Measurements from ENCODE around the gene FBXO15. TPM values are rescaled to one million over a fixed set of nuclear protein-coding genes. Genes with fewer than 3 reads are reported as not detected.
A peak's percentile ranks its signal among the peaks of the same experiment; 100 is the strongest.

FBXO15 gene
- total and polyA plus RNA-seq, 4 donors, result 2.6 to 9.7 (median 5.1) TPM

GRCh38 chr18:74063023-74063422 is 84.6 kb downstream of the FBXO15 start:
- Histone ChIP-seq H3K4me1 (ENCODE audit: control insufficient read depth in 5 of 5, insufficient read depth in 5 of 5, low read length in 5 of 5) (no peaks in the 10 kb centered on the region), H3K9me3 (ENCODE audit: control insufficient read depth in 4 of 4, insufficient read depth in 3 of 4, low read length in 3 of 4) (peaks cover 0 to 2% (median 0%) of the 10 kb centered on the region in 4 donors), H3K4me3 (no peak overlapping the region), H3K27ac (ENCODE audit: low read depth in 1 of 2, low read length in 1 of 2) (no peak overlapping the region), H3K9ac (ENCODE audit: insufficient read depth in 1 of 2, low read length in 2 of 2) (no peak overlapping the region), H3K36me3 (ENCODE audit: control insufficient read depth in 4 of 4, insufficient read depth in 4 of 4, low read length in 4 of 4) (no peaks in the 10 kb centered on the region), H3K27me3 (ENCODE audit: control insufficient read depth in 3 of 3, insufficient read depth in 3 of 3, low read length in 2 of 3) (no peaks in the 10 kb centered on the region)
- no peak for TF ChIP-seq CTCF (IDR thresholded peaks at IDR 0.05; ENCODE audit: control extremely low read depth, extremely low read depth)
- ATAC-seq (ENCODE audit: insufficient read depth, low FRiP score) (no peak), DNase-seq (no peak)
- 78 to 80% methylated on average over 3 of the region's 3 CpGs for WGBS, 2 donors

GRCh38 chr18:74062037-74062436 is 85.6 kb downstream of the FBXO15 start:
- ATAC-seq (ENCODE audit: insufficient read depth, low FRiP score), result no peak
- no peaks in the 10 kb centered on the region for H3K27me3 ChIP-seq (ENCODE audit: control insufficient read depth in 3 of 3, insufficient read depth in 3 of 3, low read length in 2 of 3)
- no peak for TF ChIP-seq CTCF (IDR thresholded peaks at IDR 0.05; ENCODE audit: control extremely low read depth, extremely low read depth)
- no peak overlapping the region for H3K27ac ChIP-seq (ENCODE audit: low read depth in 1 of 2, low read length in 1 of 2)
- WGBS, 2 donors, result 88% methylated on average over 3 of the region's 3 CpGs
- H3K4me1 ChIP-seq (ENCODE audit: control insufficient read depth in 5 of 5, insufficient read depth in 5 of 5, low read length in 5 of 5), result no peaks in the 10 kb centered on the region
- no peaks in the 10 kb centered on the region for H3K36me3 ChIP-seq (ENCODE audit: control insufficient read depth in 4 of 4, insufficient read depth in 4 of 4, low read length in 4 of 4)
- H3K9me3 ChIP-seq (ENCODE audit: control insufficient read depth in 4 of 4, insufficient read depth in 3 of 4, low read length in 3 of 4), result peaks cover 0 to 2% (median 1%) of the 10 kb centered on the region in 4 donors
- H3K4me3 ChIP-seq, result no peak overlapping the region
- peak in 1 of 3 donors; percentile 47 for DNase-seq
- no peak overlapping the region for H3K9ac ChIP-seq (ENCODE audit: insufficient read depth in 1 of 2, low read length in 2 of 2)

- H3K9me3 ChIP-seq (ENCODE audit: control insufficient read depth in 4 of 4, insufficient read depth in 3 of 4, low read length in 3 of 4), result peaks cover 0 to 2% (median 0%) of the 10 kb centered on the region in 4 donors
- ATAC-seq (ENCODE audit: insufficient read depth, low FRiP score) (no peak), DNase-seq (no peak)
- no peak overlapping the region for H3K27ac ChIP-seq (ENCODE audit: low read depth in 1 of 2, low read length in 1 of 2)
- H3K4me3 ChIP-seq, result no peak overlapping the region
- no peaks in the 10 kb centered on the region for H3K27me3 ChIP-seq (ENCODE audit: control insufficient read depth in 3 of 3, insufficient read depth in 3 of 3, low read length in 2 of 3)
- H3K9ac ChIP-seq (ENCODE audit: insufficient read depth in 1 of 2, low read length in 2 of 2), result no peak overlapping the region
- 66 to 73% methylated on average over 3 of the region's 3 CpGs for WGBS, 2 donors
- no peaks in the 10 kb centered on the region for H3K4me1 ChIP-seq (ENCODE audit: control insufficient read depth in 5 of 5, insufficient read depth in 5 of 5, low read length in 5 of 5)
- no peaks in the 10 kb centered on the region for H3K36me3 ChIP-seq (ENCODE audit: control insufficient read depth in 4 of 4, insufficient read depth in 4 of 4, low read length in 4 of 4)
- no peak for TF ChIP-seq CTCF (IDR thresholded peaks at IDR 0.05; ENCODE audit: control extremely low read depth, extremely low read depth)
These were observed 87.1 kb downstream of the FBXO15 start for GRCh38 chr18:74060579-74060978.

- Histone ChIP-seq H3K27ac (ENCODE audit: low read depth in 1 of 2, low read length in 1 of 2) (no peak overlapping the region), H3K36me3 (ENCODE audit: control insufficient read depth in 4 of 4, insufficient read depth in 4 of 4, low read length in 4 of 4) (no peaks in the 10 kb centered on the region), H3K9me3 (ENCODE audit: control insufficient read depth in 4 of 4, insufficient read depth in 3 of 4, low read length in 3 of 4) (peaks cover 0 to 2% (median 0%) of the 10 kb centered on the region in 4 donors), H3K4me1 (ENCODE audit: control insufficient read depth in 5 of 5, insufficient read depth in 5 of 5, low read length in 5 of 5) (peaks cover 0 to 3% (median 0%) of the 10 kb centered on the region in 5 donors), H3K4me3 (no peak overlapping the region), H3K9ac (ENCODE audit: insufficient read depth in 1 of 2, low read length in 2 of 2) (no peak overlapping the region), H3K27me3 (ENCODE audit: control insufficient read depth in 3 of 3, insufficient read depth in 3 of 3, low read length in 2 of 3) (no peaks in the 10 kb centered on the region)
- WGBS, 2 donors, result 65 to 79% methylated on average over 4 of the region's 4 CpGs
- no peak for TF ChIP-seq CTCF (IDR thresholded peaks at IDR 0.05; ENCODE audit: control extremely low read depth, extremely low read depth)
- ATAC-seq (ENCODE audit: insufficient read depth, low FRiP score) (no peak), DNase-seq (peak in 1 of 3 donors; percentile 6)
These were observed 96.8 kb downstream of the FBXO15 start for GRCh38 chr18:74050807-74051206.
